NCI-H2171 (cell line): ENCODE results near the gene PSMD12.
A peak's percentile ranks its signal among the peaks of the same experiment; 100 is the strongest.
"Not testable (repeated sequence)": the region's sequence is repeated elsewhere in the genome, so short reads cannot be mapped to it uniquely, and the experiment has no call there.

Source experiments
- DNase-seq: peaks from one replicate; lab custom pipeline; 2025; lab: John Stamatoyannopoulos, UW

PSMD12 gene

GRCh38 chr17:67366193-67367157 lies at the start of gene PSMD12:
Gene PSMD12 (minus strand): TSS chr17:67366577. CDS start chr17:67366519, 58 bp downstream.
- peak; percentile 87 for DNase-seq

DNA sequence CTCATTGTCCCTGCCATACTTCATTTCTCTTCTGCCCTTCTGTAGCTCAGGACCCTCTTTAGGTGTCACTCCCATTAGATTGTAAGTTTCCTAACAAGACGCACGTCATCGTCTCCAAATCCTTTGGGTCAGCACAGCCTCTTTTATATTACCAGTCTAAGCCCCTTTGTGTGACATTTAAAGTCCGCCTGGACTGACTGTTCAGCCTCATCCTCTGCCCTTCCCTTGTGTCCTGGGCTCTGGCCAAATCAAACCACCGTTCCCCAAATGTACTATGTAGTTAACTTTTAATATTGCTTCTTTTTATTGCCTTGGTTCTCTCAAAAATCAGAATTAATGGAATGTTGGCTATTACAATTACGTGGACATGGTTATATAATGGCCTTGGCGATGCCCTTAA lies 48.9 kb upstream of the PSMD12 start:
- DNase-seq: no peak

DNA sequence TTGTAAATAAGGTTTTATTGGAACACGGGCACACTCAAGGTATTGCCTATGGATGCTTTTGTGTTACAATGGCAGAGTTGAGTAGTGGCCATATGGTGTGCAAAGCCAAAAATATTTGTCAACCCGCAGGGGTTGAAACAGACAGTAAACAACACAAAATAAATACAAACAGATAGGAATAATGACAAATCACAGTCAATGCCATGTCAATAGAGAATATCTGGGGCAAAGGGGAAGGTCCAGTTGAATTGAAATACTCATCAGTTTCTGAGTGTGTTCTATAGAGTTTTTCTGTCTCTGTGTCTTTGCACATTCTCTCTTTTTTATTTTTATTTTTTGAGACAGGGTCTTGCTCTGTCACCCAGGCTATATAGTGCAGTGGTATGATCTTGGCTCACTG lies 48.2 kb upstream of the PSMD12 start:
- no peak for DNase-seq

GRCh38 chr17:67414130-67414529 lies 47.8 kb upstream of the PSMD12 start:
- DNase-seq: no peak

GRCh38 chr17:67413388-67413787 lies 47.0 kb upstream of the PSMD12 start:
- DNase-seq: no peak

DNA sequence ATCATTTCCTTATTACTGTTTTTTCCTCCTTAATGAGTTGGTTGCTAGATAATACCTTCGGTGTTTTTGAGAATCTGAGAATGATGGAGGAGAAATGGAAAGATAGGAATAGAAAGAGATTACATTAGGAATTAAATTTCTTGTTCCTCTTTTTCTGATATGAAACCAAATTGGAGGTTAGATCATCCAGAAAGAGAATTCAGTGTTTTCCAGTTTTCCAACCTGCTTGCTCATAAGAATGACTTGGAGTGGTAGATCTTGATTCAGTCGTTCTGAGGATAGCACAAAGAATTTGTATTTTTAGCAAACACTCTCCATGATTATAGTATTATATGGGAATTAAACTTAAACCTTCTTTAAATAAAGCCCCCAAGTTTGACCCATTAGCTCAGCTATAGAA lies 46.6 kb upstream of the PSMD12 start:
- DNase-seq: no peak

DNA sequence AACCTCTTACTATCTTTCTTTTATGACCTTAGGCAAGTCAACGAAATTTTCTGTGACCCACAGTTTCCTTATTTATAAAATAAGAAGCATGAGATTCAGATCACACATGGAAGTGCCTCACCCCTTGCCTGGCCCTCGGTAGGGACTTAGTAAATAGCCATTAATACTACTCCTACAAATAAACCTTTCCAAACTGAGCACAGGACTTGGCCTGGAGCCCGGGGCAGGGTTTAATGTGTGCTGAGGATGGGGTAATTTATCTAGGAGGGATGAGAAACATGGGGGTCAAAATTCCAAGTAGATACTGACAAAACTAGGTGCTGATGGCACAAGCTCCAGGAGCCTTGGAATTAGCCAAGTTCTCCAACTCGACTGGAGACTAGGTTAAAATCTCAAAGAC lies 45.7 kb upstream of the PSMD12 start:
- DNase-seq: no peak

DNA sequence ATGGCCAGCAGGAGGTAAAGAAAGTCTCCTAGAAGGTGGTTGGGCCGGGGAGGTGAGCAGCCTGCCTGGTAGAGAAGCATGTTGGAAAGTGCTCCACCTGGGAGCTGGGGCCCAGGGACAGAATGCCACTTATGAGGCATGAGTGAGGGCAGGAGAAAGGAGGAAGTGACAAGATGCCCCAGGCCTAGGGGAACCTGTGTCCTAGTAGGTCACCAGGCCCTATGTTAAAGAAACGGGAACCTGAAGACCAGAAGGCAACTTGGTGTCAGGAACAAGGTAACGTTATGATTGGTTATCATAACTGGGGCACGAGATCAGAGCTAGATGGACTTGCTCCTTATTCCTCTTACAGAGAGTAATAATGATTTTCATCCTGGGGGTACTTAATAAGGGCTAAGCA lies 45.0 kb upstream of the PSMD12 start:
- DNase-seq: no peak

- DNase-seq: not testable (repeated sequence)
Measured at GRCh38 chr17:67408455-67408830, 42.1 kb upstream of the PSMD12 start.

DNA sequence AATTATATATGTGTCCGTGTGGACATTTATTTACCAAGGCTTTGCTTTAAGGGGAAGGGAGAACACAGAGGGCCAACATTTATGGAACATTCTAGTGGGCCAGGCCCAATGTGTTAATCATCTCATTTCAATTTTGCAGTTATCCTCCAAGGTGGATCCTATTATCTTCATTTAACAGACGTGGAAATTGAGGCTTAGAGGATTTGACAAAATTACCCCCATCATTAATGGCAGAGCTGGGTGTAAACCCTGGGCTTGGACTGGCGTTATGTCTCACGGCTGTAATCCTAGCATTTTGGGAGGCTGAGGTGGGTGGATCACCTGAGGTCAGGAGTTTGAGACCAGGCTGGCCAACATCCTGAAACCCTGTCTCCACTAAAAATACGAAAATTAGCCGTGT lies 37.1 kb upstream of the PSMD12 start:
- DNase-seq: no peak

GRCh38 chr17:67403065-67403464 lies 36.7 kb upstream of the PSMD12 start:
- no peak for DNase-seq

DNA sequence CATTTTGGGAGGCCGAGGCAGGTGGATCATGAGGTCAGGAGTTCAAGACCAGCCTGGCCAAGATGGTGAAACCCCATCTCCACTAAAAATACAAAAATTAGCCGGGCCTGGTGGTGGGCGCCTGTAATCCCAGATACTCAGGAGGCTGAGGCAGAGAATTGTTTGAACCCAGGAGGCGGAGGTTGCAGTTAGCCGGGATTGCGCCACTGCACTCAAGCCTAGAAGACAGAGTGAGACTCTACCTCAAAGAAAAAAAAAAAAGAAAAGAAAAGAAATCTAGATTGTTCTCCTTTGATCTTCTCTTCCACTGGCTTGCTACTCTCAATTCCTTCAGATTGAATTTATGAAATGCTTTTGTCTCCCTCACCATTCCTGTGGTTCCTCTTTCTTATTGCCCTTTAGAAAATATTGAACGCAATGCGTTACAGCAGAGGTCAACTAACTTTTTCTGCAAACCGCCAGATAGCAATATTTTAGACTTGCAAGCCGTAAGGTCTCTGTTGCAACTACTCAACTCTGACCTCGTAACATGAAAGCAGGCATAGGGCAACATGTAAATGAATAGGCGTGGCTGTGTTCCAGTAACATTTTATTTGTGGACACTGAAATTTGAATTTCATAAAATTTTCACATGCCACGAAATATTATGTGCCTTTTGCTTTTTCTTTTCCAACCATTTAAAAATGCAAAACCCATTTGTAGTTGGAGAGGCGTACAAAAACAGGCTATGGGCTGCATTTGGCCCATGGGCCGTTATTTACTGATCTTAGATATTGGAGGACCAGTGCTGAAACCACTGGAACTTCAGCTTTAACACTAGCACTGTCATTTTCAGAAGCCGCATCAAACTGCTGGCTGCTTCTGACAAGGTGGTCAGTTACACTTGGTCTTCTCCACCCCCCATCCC lies 35.5 kb upstream of the PSMD12 start:
- no peak for DNase-seq

DNA sequence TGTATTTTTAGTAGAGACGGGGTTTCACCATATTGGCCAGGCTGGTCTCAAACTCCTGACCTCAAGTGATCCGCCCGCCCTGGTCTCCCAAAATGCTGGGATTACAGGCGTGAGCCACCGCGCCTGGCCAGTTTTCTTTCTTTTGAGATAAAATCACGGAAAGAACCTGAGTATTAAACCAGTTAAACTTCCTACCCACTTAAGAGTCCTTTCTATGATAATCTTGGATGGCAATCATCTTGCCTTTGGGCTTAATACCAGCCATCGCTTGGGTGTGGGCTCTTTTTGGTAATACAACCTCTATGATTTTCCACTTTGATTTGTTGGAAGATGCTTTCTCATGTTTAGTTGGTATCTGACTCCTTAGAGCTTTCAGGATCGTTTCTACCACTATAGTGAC lies 34.7 kb upstream of the PSMD12 start:
- DNase-seq: no peak

GRCh38 chr17:67400193-67400592 lies 33.8 kb upstream of the PSMD12 start:
- DNase-seq: peak; percentile 14

GRCh38 chr17:67399676-67400075 lies 33.3 kb upstream of the PSMD12 start:
- DNase-seq: no peak

DNA sequence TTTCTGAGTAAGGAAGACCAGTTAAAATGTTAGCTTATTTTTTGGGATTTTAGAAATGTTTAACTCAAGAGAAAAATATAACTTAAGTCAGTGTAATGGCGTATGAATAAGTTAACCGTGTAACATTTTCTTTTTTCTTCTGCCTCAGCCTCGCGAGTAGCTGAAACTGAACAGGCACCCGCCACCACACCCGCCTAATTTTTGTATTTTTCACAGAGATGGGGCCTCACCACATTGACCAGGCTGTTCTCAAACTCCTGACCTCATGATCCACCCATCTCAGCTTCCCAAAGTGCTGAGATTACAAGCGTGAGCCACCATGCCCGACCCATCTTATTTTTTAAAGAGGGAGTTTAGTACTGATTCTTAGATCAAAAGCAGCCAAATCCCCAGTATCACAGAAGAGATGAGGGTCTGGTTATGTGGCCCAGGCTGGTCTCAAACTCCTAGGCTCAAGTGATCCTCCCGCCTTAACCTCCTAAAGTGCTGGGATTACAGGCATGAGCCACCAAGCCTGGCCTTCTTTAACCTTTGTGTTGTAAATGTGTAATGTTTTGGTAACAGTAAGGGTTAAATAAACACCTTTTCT lies 27.5 kb upstream of the PSMD12 start:
- no peak for DNase-seq

DNA sequence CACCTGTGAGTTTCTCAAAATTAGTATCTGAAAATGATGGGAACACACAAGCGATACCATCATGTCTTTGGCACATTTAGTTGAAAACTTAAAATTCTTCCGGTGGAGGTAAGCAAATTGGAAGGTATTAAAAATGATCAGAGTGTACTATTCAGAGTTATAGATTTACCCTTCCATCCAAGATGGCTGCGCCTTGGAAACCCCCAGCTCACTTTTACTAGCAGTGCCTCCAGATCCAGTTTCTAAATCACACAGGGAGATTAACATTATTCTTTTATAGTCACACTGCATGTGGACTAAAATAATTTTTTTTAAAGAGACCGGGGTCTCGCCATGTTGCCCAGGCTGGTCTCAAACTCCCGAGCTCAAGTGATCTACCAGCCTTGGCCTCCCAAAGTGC lies 25.7 kb upstream of the PSMD12 start:
- no peak for DNase-seq

- DNase-seq: no peak
Measured at GRCh38 chr17:67390646-67391361, 24.4 kb upstream of the PSMD12 start.

GRCh38 chr17:67390006-67390645 lies 23.7 kb upstream of the PSMD12 start:
- DNase-seq: no peak

GRCh38 chr17:67388986-67389385 lies 22.6 kb upstream of the PSMD12 start:
- no peak for DNase-seq

- not testable (repeated sequence) for DNase-seq
Measured at GRCh38 chr17:67388536-67388935, 22.2 kb upstream of the PSMD12 start.
